GM12872 (cell line): ENCODE measurements around the gene VPS41.

ENCODE experiments used
- TF ChIP-seq, protein P1 (sequence below): IDR thresholded peaks from 3 replicates; pipeline ENCODE4 v1.5.1; 2011; ENCODE audit warnings: low read depth, mild to moderate bottlenecking, low read length, moderate library complexity; ENCODE audit not compliant: insufficient read depth

VPS41 gene

GRCh38 chr7:38682606-38683005, 226.4 kb downstream of the VPS41 start:
- TF ChIP-seq, protein P1, sequence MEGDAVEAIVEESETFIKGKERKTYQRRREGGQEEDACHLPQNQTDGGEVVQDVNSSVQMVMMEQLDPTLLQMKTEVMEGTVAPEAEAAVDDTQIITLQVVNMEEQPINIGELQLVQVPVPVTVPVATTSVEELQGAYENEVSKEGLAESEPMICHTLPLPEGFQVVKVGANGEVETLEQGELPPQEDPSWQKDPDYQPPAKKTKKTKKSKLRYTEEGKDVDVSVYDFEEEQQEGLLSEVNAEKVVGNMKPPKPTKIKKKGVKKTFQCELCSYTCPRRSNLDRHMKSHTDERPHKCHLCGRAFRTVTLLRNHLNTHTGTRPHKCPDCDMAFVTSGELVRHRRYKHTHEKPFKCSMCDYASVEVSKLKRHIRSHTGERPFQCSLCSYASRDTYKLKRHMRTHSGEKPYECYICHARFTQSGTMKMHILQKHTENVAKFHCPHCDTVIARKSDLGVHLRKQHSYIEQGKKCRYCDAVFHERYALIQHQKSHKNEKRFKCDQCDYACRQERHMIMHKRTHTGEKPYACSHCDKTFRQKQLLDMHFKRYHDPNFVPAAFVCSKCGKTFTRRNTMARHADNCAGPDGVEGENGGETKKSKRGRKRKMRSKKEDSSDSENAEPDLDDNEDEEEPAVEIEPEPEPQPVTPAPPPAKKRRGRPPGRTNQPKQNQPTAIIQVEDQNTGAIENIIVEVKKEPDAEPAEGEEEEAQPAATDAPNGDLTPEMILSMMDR: no peak

- TF ChIP-seq, protein P1: no peak
Measured at GRCh38 chr7:38681882-38682281, 227.1 kb downstream of the VPS41 start.

DNA sequence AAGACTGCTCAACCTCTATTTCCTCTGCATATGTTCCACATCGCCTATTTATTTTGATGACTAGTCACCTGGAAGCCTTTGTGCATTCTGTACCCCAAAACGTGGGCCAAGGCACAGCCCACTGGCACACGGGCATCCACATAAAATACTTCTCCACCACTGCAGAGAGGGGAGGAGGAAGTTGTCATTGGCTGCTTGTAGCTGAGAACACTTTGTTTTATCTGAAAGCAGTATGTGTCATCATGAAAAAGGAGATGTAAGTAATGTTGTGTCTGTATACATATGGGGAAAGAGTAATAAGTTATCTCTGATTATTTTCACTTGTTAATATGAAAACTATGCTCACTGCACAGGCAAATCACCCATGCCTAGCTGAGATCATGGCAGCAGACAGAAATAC, 229.6 kb downstream of the VPS41 start:
- TF ChIP-seq, protein P1: no peak

GRCh38 chr7:38678698-38679054, 230.3 kb downstream of the VPS41 start:
- TF ChIP-seq, protein P1: no peak

DNA sequence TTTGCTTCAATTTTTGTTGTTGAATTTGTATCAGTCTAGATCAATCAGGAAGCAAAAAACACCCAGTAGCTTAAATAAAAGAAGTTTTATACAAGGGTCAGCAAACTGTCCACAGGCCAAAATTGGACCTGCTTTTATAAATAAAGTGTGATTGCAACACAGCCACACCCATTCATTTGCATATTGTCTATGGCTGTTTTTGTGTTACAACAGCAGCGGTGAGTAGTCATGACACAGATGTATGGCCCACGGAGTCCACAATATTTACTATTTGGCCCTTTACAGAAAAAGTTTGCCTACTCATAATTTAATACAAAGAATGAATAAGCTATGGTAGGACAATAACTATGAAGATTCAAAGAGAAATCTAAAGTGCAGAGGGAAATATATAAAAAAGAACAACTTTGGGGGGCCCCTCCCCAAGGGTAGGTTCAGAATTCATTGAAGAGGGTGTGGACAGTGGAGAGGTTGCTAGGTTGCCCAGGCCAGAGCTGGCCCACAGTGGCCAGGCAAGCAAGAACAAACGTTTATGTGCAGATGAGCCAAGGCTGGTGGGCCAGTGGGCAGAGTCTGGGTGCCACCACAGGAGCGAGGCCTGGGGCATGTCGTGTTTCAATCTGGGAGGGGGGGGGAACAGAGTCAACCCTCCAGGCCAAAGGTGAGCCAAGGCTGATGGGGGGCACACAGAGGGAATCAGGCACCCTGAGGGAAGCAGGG, 230.9 kb downstream of the VPS41 start:
- TF ChIP-seq, protein P1: no peak

DNA sequence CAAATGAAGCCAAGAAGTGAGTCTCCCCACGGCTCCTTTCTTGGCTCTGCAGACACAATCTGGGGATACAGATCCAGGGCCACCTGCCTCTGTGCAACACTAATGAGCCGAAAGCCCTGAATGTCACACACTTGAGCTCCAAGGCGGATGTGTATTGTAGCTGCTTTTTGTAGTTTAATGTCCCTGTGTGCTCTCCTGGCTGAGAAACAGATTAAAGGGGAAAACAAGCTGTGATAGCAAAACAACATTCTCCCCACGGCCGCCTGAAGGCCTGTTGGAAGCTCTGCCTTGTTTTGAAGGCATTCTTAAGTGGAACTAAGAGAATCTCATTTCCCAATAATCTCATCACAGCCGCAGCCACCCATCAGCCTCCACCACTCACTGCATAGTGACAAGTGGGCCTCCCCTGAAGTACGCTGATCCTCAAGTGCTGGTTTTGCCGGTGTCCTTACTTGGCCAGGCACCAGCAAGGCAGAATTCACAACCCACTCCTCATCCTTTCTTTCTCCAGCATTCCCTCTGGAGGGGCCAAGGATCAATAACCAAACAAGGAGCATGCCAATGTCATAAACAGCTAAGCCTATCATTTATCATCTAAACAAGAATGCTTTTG, 233.4 kb downstream of the VPS41 start:
- TF ChIP-seq, protein P1: no peak

DNA sequence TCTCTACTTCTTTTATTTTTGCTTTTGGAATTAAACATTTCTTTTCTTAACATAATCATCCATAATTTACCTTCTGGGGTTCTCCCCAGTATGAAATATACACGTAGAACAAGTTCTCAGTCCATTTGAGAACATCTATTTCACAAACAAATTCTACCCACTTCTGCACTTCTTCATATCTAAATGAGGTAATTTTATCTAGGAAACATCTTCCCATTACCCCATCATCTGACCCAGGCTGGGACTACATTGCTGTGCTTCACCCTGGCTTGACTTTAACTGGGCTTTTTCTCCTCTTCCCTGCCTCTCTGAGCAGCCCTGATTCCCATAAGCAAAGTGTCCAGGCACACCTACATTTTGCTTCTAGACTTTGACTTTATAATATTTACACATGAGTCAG, 234.5 kb downstream of the VPS41 start:
- TF ChIP-seq, protein P1: no peak
